Keratinocyte (primary cell): ENCODE measurements around the gene LYPD6B. TPM values are rescaled to one million over a fixed set of nuclear protein-coding genes. Genes with fewer than 3 reads are reported as not detected.

ENCODE experiments used
- DNase-seq: peaks from one replicate; pipeline ENCODE4 v3.0.0-alpha.2; 2011; ENCODE audit warnings: low read depth, missing footprints, low spot score
- FAIRE-seq: peaks from 2 replicates; lab custom pipeline; 2011; peaks lifted over from hg19 to GRCh38; lab: Jason Lieb, UNC
- H2AFZ ChIP-seq: 2 replicates; pipeline ENCODE4 v1.6.0; 2012; ENCODE audit warnings: low read length, control low read depth, inconsistent platforms; ENCODE audit not compliant: control insufficient read depth
- H3K27ac ChIP-seq: 2 replicates; pipeline ENCODE4 v1.5.1; 2011; ENCODE audit warnings: low read length; ENCODE audit not compliant: control insufficient read depth, insufficient read depth
- H3K27me3 ChIP-seq: 3 replicates; pipeline ENCODE4 v1.6.0; 2011; ENCODE audit warnings: low read length; ENCODE audit not compliant: control insufficient read depth, insufficient read depth; ENCODE audit errors: extremely low read depth
- H3K36me3 ChIP-seq, 2 experiments: 2 replicates in 1 of 2; 3 replicates in 1 of 2; pipeline ENCODE4 v1.5.1; 2011; ENCODE audit warnings: low read length in 2 of 2, mild to moderate bottlenecking in 1 of 2; ENCODE audit not compliant: control insufficient read depth in 2 of 2, insufficient read depth in 2 of 2; ENCODE audit errors: extremely low read depth in 1 of 2
- H3K4me1 ChIP-seq: 3 replicates; pipeline ENCODE4 v1.5.1; 2011; ENCODE audit warnings: low read length; ENCODE audit not compliant: control insufficient read depth, insufficient read depth; ENCODE audit errors: extremely low read depth
- H3K4me2 ChIP-seq: 3 replicates; pipeline ENCODE4 v1.6.0; 2011; ENCODE audit warnings: low read depth, low read length; ENCODE audit not compliant: control insufficient read depth, insufficient read depth; ENCODE audit errors: extremely low read depth
- H3K4me3 ChIP-seq, 3 experiments: fragments of 200-600 bp in 1 of 3; sonication (generic) in 1 of 3; 2 replicates in 2 of 3; 3 replicates in 1 of 3; pipeline ENCODE4 v1.5.1; 2011 to 2016; ENCODE audit warnings: low read length in 3 of 3, mild to moderate bottlenecking in 3 of 3, control low read depth in 2 of 3, inconsistent platforms in 1 of 3, low read depth in 1 of 3, mixed read lengths in 1 of 3, mixed run types in 1 of 3, moderate library complexity in 1 of 3; ENCODE audit not compliant: control insufficient read depth in 2 of 3, insufficient read depth in 2 of 3; ENCODE audit errors: extremely low read depth in 1 of 3
- H3K79me2 ChIP-seq: 2 replicates; pipeline ENCODE4 v1.6.0; 2012; ENCODE audit warnings: low read length; ENCODE audit not compliant: control insufficient read depth, insufficient read depth
- H3K9ac ChIP-seq: 3 replicates; pipeline ENCODE4 v1.6.0; 2011; ENCODE audit warnings: low read length; ENCODE audit not compliant: control insufficient read depth, insufficient read depth; ENCODE audit errors: extremely low read depth
- H3K9me1 ChIP-seq: 3 replicates; pipeline ENCODE4 v1.6.0; 2011; ENCODE audit warnings: low read length; ENCODE audit not compliant: control insufficient read depth, insufficient read depth; ENCODE audit errors: extremely low read depth
- H3K9me3 ChIP-seq: 2 replicates; pipeline ENCODE4 v1.5.1; 2012; ENCODE audit warnings: low read depth, low read length; ENCODE audit not compliant: control insufficient read depth
- H4K20me1 ChIP-seq: 3 replicates; pipeline ENCODE4 v1.6.0; 2011; ENCODE audit warnings: low read length; ENCODE audit not compliant: control insufficient read depth, insufficient read depth; ENCODE audit errors: extremely low read depth
- EZH2 ChIP-seq: IDR thresholded peaks from one replicate; pipeline ENCODE4 v1.6.1; 2012; ENCODE audit warnings: inconsistent platforms, mild to moderate bottlenecking, low read length, moderate library complexity
- dilution Hi-C: fragments of 300-500 bp; cut with MboI; formaldehyde crosslinking; loops from one replicate; pipeline ENCODE4 v1.7.0; 2020; ENCODE audit warnings: low sequenced_read_pairs; ENCODE audit not compliant: extremely low pct_ligation_motif_present
- polyA plus RNA-seq, 5 experiments: library from polyadenylated mRNA; depleted of rRNA in 3 of 5; stranded (reverse) in 3 of 5; stranded (forward) in 1 of 5; unstranded in 1 of 5; fragments of >200 nt; gene quantifications; 1 replicate in 1 of 5; 2 replicates in 3 of 5; 3 replicates in 1 of 5; pipeline versions ENCODE4 v1.2.1 to v1.2.3, GENCODE V29; 2011 to 2012; ENCODE audit warnings: missing spikeins in 2 of 5, low read depth in 1 of 5, low replicate concordance in 1 of 5
- TF ChIP-seq, protein P1 (sequence below), 3 experiments: IDR thresholded peaks in 1 of 3; conservative IDR thresholded peaks in 1 of 3; optimal IDR thresholded peaks in 1 of 3; 2 replicates in 2 of 3; 3 replicates in 1 of 3; pipeline versions ENCODE3 to v1.5.1; 2011; ENCODE audit warnings: low read length in 3 of 3, mild to moderate bottlenecking in 3 of 3, moderate library complexity in 2 of 3, control low read depth in 1 of 3, inconsistent platforms in 1 of 3; ENCODE audit not compliant: insufficient read depth in 2 of 3; ENCODE audit errors: extremely low read depth in 1 of 3

LYPD6B gene
- polyA plus RNA-seq, 1 donor (not counting 4 experiments of a cell fraction or from before 2014, with no cell fraction given): 24.7 TPM

DNA sequence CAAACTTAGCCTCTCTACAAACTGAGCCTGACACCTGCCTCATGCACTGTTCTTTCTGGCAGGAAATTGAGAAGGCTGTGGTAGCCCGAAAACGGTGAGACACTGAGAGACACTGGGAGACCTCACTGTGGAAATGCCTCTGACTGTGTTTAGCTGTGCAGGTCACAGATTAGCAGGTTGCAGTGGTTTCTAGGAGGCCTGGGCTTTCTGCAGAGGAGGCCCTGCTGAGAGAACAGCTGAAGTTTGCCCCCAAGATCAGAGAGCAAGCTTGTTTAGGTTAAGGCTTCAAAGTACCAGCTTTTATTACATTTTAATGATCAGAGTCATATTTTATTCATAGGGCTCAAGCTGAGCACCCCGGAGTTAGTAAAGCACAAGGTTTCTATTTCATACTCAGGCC, 223.2 kb downstream of the LYPD6B start:
- Histone ChIP-seq H2AFZ (no peak overlapping the region), H3K9ac (no peak overlapping the region), H3K4me3 (no peak overlapping the region), H3K79me2 (no peaks in the 10 kb centered on the region), H3K9me1 (no peaks in the 10 kb centered on the region), H3K9me3 (no peaks in the 10 kb centered on the region), H3K27ac (no peak overlapping the region), H3K36me3 (no peaks in the 10 kb centered on the region), H3K4me2 (no peak overlapping the region), H3K27me3 (peaks cover 2% of the 10 kb centered on the region), H3K4me1 (no peaks in the 10 kb centered on the region), H4K20me1 (no peaks in the 10 kb centered on the region)
- TF ChIP-seq, protein P1, sequence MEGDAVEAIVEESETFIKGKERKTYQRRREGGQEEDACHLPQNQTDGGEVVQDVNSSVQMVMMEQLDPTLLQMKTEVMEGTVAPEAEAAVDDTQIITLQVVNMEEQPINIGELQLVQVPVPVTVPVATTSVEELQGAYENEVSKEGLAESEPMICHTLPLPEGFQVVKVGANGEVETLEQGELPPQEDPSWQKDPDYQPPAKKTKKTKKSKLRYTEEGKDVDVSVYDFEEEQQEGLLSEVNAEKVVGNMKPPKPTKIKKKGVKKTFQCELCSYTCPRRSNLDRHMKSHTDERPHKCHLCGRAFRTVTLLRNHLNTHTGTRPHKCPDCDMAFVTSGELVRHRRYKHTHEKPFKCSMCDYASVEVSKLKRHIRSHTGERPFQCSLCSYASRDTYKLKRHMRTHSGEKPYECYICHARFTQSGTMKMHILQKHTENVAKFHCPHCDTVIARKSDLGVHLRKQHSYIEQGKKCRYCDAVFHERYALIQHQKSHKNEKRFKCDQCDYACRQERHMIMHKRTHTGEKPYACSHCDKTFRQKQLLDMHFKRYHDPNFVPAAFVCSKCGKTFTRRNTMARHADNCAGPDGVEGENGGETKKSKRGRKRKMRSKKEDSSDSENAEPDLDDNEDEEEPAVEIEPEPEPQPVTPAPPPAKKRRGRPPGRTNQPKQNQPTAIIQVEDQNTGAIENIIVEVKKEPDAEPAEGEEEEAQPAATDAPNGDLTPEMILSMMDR (optimal IDR thresholded peaks at IDR 0.05 in 1 of 3, IDR thresholded peaks at IDR 0.05 in 1 of 3, conservative IDR thresholded peaks at IDR 0.05 in 1 of 3; ENCODE audit: extremely low read depth in 1 of 3, insufficient read depth in 2 of 3, low read length in 3 of 3): no peak
- TF ChIP-seq EZH2: no peak
- FAIRE-seq (no peak), DNase-seq (no peak)
- dilution Hi-C loops: no loop called here

Other genes with a start within 250 kb of the LYPD6B start
- gene KIF5C, start 163.5 kb upstream of the LYPD6B start, polyA plus RNA-seq: 0.01 to 0.09 TPM (median 0.03 TPM) in 3 replicates